B cell (primary cell): ENCODE measurements around the gene GPR137. TPM values are rescaled to one million over a fixed set of nuclear protein-coding genes. Genes with fewer than 3 reads are reported as not detected.

Source experiments
- ATAC-seq: fragments of 200-7000 bp; cut with Tn5 transposase; one replicate; pipeline ENCODE4 v1.10.0; 2021; ENCODE audit warnings: low read depth, mild to moderate bottlenecking, moderate number of reproducible peaks, moderate library complexity
- CTCF ChIA-PET: fragments of 350-600 bp; sonication (Branson Sonifier 250); formaldehyde crosslinking; loops from one replicate; lab custom pipeline; 2021; ENCODE audit warnings: antibody characterized with exemption, inconsistent platforms; lab: Charles Lee
- POLR2A ChIA-PET: fragments of 350-600 bp; sonication (Branson Sonifier 250); formaldehyde crosslinking; loops from one replicate; lab custom pipeline; 2021; ENCODE audit warnings: antibody characterized with exemption; lab: Charles Lee
- DNase-seq: peaks from one replicate; pipeline ENCODE4 v3.0.0; 2013
- H2AFZ ChIP-seq: 2 replicates; pipeline ENCODE4 v1.6.1; 2012; ENCODE audit warnings: mild to moderate bottlenecking, low read depth, low read length; ENCODE audit not compliant: insufficient read depth, poor library complexity, severe bottlenecking
- H3K27ac ChIP-seq, 2 donors: 1 replicate in 1 of 2; 2 replicates in 1 of 2; pipeline ENCODE4 v1.5.1; 2012 to 2013; ENCODE audit warnings: low read length in 2 of 2, mild to moderate bottlenecking in 2 of 2, moderate library complexity in 1 of 2
- H3K27me3 ChIP-seq, 4 experiments: fragments of 200-600 bp in 1 of 4; sonication (generic) in 1 of 4; replicated peaks in 1 of 4; 1 replicate in 2 of 4; 2 replicates in 2 of 4; pipeline versions ENCODE4 v1.6.1 to v1.7.0; 2013 to 2016; ENCODE audit warnings: low read length in 3 of 4, mild to moderate bottlenecking in 2 of 4, mixed read lengths in 1 of 4, moderate library complexity in 1 of 4; ENCODE audit not compliant: insufficient read depth in 4 of 4, control insufficient read depth in 3 of 4; ENCODE audit errors: control extremely low read depth in 1 of 4
- H3K36me3 ChIP-seq, 2 experiments: replicated peaks in 1 of 2; 1 replicate in 1 of 2; 2 replicates in 1 of 2; pipeline versions ENCODE4 v1.6.1 to v1.7.1; 2013; ENCODE audit warnings: low read length in 1 of 2; ENCODE audit not compliant: insufficient read depth in 2 of 2, control insufficient read depth in 1 of 2; ENCODE audit errors: control extremely low read depth in 1 of 2, extremely low read depth in 1 of 2
- H3K4me1 ChIP-seq, 2 donors: fragments of 200-600 bp in 1 of 2; sonication (generic) in 1 of 2; 1 replicate in 1 of 2; 2 replicates in 1 of 2; pipeline versions ENCODE4 v1.5.1 to v1.6.1; 2013 to 2017; ENCODE audit warnings: low read length in 2 of 2; ENCODE audit not compliant: control insufficient read depth in 2 of 2, insufficient read depth in 2 of 2
- H3K4me2 ChIP-seq: replicated peaks from 2 replicates; pipeline ENCODE3; 2012; ENCODE audit warnings: mild to moderate bottlenecking, low read depth, low read length; ENCODE audit not compliant: poor library complexity, severe bottlenecking
- H3K4me3 ChIP-seq, 5 experiments: fragments of 200-600 bp in 1 of 5; sonication (generic) in 1 of 5; 1 replicate in 3 of 5; 2 replicates in 2 of 5; pipeline versions ENCODE4 v1.5.1 to v1.7.0; 2011 to 2016; ENCODE audit warnings: low read length in 4 of 5, mild to moderate bottlenecking in 4 of 5, low read depth in 2 of 5, control low read depth in 1 of 5, moderate library complexity in 1 of 5; ENCODE audit not compliant: insufficient read depth in 1 of 5; ENCODE audit errors: control extremely low read depth in 1 of 5, extremely low read depth in 1 of 5
- H3K79me2 ChIP-seq: fragments of 200-600 bp; sonication (generic); one replicate; pipeline ENCODE4 v1.6.0; 2016; ENCODE audit warnings: low read length; ENCODE audit not compliant: control insufficient read depth, insufficient read depth
- H3K9ac ChIP-seq: fragments of 200-600 bp; sonication (generic); 2 replicates; pipeline ENCODE4 v1.6.1; 2017; ENCODE audit warnings: mild to moderate bottlenecking, low read length, moderate library complexity
- H3K9me3 ChIP-seq, 3 donors: one replicate each; pipeline versions ENCODE4 v1.6.1 to v1.7.1; 2013; ENCODE audit warnings: low read length in 2 of 3; ENCODE audit not compliant: control insufficient read depth in 2 of 3, insufficient read depth in 1 of 3; ENCODE audit errors: control extremely low read depth in 1 of 3
- H4K20me1 ChIP-seq: 2 replicates; pipeline ENCODE4 v1.6.0; 2012; ENCODE audit warnings: mild to moderate bottlenecking, low read length; ENCODE audit not compliant: insufficient read depth, control insufficient read depth, poor library complexity, severe bottlenecking
- H3K27ac Mint-ChIP-seq: one replicate; pipeline ENCODE4 v1.8.0; 2021; ENCODE audit warnings: mixed read lengths
- H3K27me3 Mint-ChIP-seq: one replicate; pipeline ENCODE4 v1.8.0; 2021; ENCODE audit warnings: mixed read lengths
- H3K4me1 Mint-ChIP-seq: one replicate; pipeline ENCODE4 v1.8.0; 2021; ENCODE audit warnings: mixed read lengths
- H3K4me3 Mint-ChIP-seq: one replicate; pipeline ENCODE4 v1.8.0; 2021; ENCODE audit warnings: mixed read lengths
- H3K9me3 Mint-ChIP-seq: one replicate; pipeline ENCODE4 v1.8.0; 2022; ENCODE audit warnings: mixed read lengths; ENCODE audit not compliant: insufficient read depth
- CTCF ChIP-seq: fragments of 200-600 bp; IDR thresholded peaks from one replicate; pipeline ENCODE4 v1.8.0; 2022; ENCODE audit warnings: antibody characterized with exemption, mild to moderate bottlenecking
- EZH2 ChIP-seq: IDR thresholded peaks from 2 replicates; pipeline ENCODE4 v1.6.1; 2012; ENCODE audit warnings: borderline replicate concordance, low read depth, mild to moderate bottlenecking, moderate library complexity, low read length; ENCODE audit not compliant: insufficient read depth, poor library complexity, severe bottlenecking
- WGBS: methylation state at CpG from one replicate; pipeline ENCODE4 v1.1.5; 2013; ENCODE audit warnings: missing lambda C conversion rate; ENCODE audit not compliant: insufficient coverage; 5-methylcytosine and 5-hydroxymethylcytosine counted together
- intact Hi-C: fragments of 100-400 bp; cut with micrococcal nuclease; formaldehyde crosslinking; loops from one replicate; pipeline ENCODE4 v1.10.0; 2022
- polyA plus RNA-seq: library from polyadenylated mRNA; depleted of rRNA; stranded (reverse); fragments of >200 nt; gene quantifications from 2 replicates; pipeline ENCODE4 v1.2.3, GENCODE V29; 2012
- total RNA-seq, 2 donors: library from RNA; stranded (reverse); fragments of 120-200 nt in 1 of 2; gene quantifications; 1 replicate in 1 of 2; 2 replicates in 1 of 2; pipeline versions ENCODE4 v1.2.3 to v1.2.4, GENCODE V29; 2013 to 2022

GPR137 gene
- total and polyA plus RNA-seq, 2 donors (not counting 1 experiment from before 2014, with no cell fraction given): 49.9 to 66.1 TPM

GRCh38 chr11:64286801-64287159 lies 1.1 kb downstream of the GPR137 start:
- H3K27me3 Mint-ChIP-seq: peaks cover 6% of the 10 kb centered on the region
- Histone ChIP-seq H3K9me3 (peaks cover 0 to 6% (median 0%) of the 10 kb centered on the region in 3 donors), H3K79me2 (peaks cover 35% of the 10 kb centered on the region), H4K20me1 (peaks cover 22% of the 10 kb centered on the region), H3K27ac (no peak overlapping the region), H3K27me3 (peaks cover 0 to 14% (median 6%) of the 10 kb centered on the region in 4 experiments), H3K4me2 (no peak overlapping the region), H3K4me1 (peaks cover 19 to 21% of the 10 kb centered on the region in 2 donors), H2AFZ (no peak overlapping the region), H3K9ac (no peak overlapping the region), H3K4me3 (no peak overlapping the region), H3K36me3 (peaks cover 0 to 7% of the 10 kb centered on the region in 2 experiments)
- DNase-seq (no peak), ATAC-seq (no peak)
- intact Hi-C loops: no loop called here
- TF ChIP-seq CTCF (no peak), EZH2 (no peak)
- H3K9me3 Mint-ChIP-seq: no peaks in the 10 kb centered on the region
- ChIA-PET CTCF (interaction anchor here (1.0 to 6.8 kb wide), 5 partner anchors 16 to 82 kb away, joined by 3 to 47 read pairs (median 5); partner anchors contain the start of genes CATSPERZ, FERMT3 and PRDX5), POLR2A (interaction anchor here (5.7 kb wide), 1 partner anchor 17 kb away, joined by 67 read pairs; no protein-coding TSS in a partner anchor)
- H3K4me3 Mint-ChIP-seq: peak overlapping the region; percentile 78
- H3K4me1 Mint-ChIP-seq: peaks cover 24% of the 10 kb centered on the region
- peak overlapping the region; percentile 75 for H3K27ac Mint-ChIP-seq
- WGBS: 95% methylated on average over 9 of the region's 9 CpGs

- no peak for DNase-seq
- H3K27me3 ChIP-seq: peaks cover 0 to 20% (median 11%) of the 10 kb centered on the region in 4 experiments
- H3K4me3 ChIP-seq: no peak overlapping the region
- CTCF ChIA-PET: interaction anchor here (2.1 to 6.8 kb wide), 3 partner anchors 15 to 83 kb away, joined by 5 to 47 read pairs (median 8); partner anchors contain the start of gene CATSPERZ
- POLR2A ChIA-PET: interaction anchor here (0.6 kb wide), 1 partner anchor 22 kb away, joined by 5 read pairs; no protein-coding TSS in a partner anchor
- no peak overlapping the region for H3K27ac ChIP-seq
- H3K79me2 ChIP-seq: peaks cover 26% of the 10 kb centered on the region
- Mint-ChIP-seq H3K27ac (no peak overlapping the region), H3K4me3 (peak overlapping the region; percentile 29), H3K27me3 (peaks cover 9% of the 10 kb centered on the region), H3K4me1 (peaks cover 26% of the 10 kb centered on the region), H3K9me3 (no peaks in the 10 kb centered on the region)
- intact Hi-C loops: no loop called here
- ATAC-seq: no peak
- H3K4me1 ChIP-seq: peaks cover 27 to 29% of the 10 kb centered on the region in 2 donors
- no peak overlapping the region for H2AFZ ChIP-seq
- H3K9ac ChIP-seq: no peak overlapping the region
- peaks cover 0 to 11% (median 0%) of the 10 kb centered on the region in 3 donors for H3K9me3 ChIP-seq
- no peak overlapping the region for H3K4me2 ChIP-seq
- TF ChIP-seq EZH2 (no peak), CTCF (no peak)
- H3K36me3 ChIP-seq: no peaks in the 10 kb centered on the region
- H4K20me1 ChIP-seq: peaks cover 27% of the 10 kb centered on the region
- 97% methylated on average over 33 of the region's 33 CpGs for WGBS
These were observed 2.2 kb downstream of the GPR137 start for GRCh38 chr11:64287676-64288352.
